ENCODE measurements around the gene HADHB.

- TF ChIP-seq CTCF (IDR thresholded peaks at IDR 0.05) (no peak), POLR2A (IDR thresholded peaks at IDR 0.05) (no peak)
Measured at GRCh38 chr2:26336719-26337118, 92.0 kb downstream of the HADHB start.

Measured in esophagus squamous epithelium (tissue), 4 donors.